ENCODE measurements around the gene FAM171A1.
"Not testable (repeated sequence)": the region's sequence is repeated elsewhere in the genome, so short reads cannot be mapped to it uniquely, and the experiment has no call there.

Gene FAM171A1

GRCh38 chr10:15269838-15270237 lies 101.3 kb downstream of the FAM171A1 start:
- H3K4me3 ChIP-seq (ENCODE audit: insufficient read depth, low read depth, low read length, poor library complexity, severe bottlenecking); DNase-seq; H3K9me3 ChIP-seq (ENCODE audit: control insufficient read depth, low read length); H3K36me3 ChIP-seq (ENCODE audit: control insufficient read depth, insufficient read depth, low read length); H3K4me1 ChIP-seq (ENCODE audit: control insufficient read depth, insufficient read depth, low read length, poor library complexity, severe bottlenecking); H3K27ac ChIP-seq (ENCODE audit: insufficient read depth, low read length, poor library complexity, severe bottlenecking); H3K27me3 ChIP-seq (replicated peaks; ENCODE audit: control insufficient read depth, insufficient read depth, low read length, poor library complexity, severe bottlenecking): not testable (repeated sequence)

GRCh38 chr10:15267496-15267895 lies 103.6 kb downstream of the FAM171A1 start:
- DNase-seq: no peak
- no peaks in the 10 kb centered on the region for H3K27me3 ChIP-seq (replicated peaks; ENCODE audit: control insufficient read depth, insufficient read depth, low read length, poor library complexity, severe bottlenecking)
- no peaks in the 10 kb centered on the region for H3K36me3 ChIP-seq (ENCODE audit: control insufficient read depth, insufficient read depth, low read length)
- no peak overlapping the region for H3K4me3 ChIP-seq (ENCODE audit: insufficient read depth, low read depth, low read length, poor library complexity, severe bottlenecking)
- H3K27ac ChIP-seq (ENCODE audit: insufficient read depth, low read length, poor library complexity, severe bottlenecking): no peak overlapping the region
- no peaks in the 10 kb centered on the region for H3K4me1 ChIP-seq (ENCODE audit: control insufficient read depth, insufficient read depth, low read length, poor library complexity, severe bottlenecking)
- H3K9me3 ChIP-seq (ENCODE audit: control insufficient read depth, low read length): no peaks in the 10 kb centered on the region

GRCh38 chr10:15266117-15266516 lies 105.0 kb downstream of the FAM171A1 start:
- no peaks in the 10 kb centered on the region for H3K4me1 ChIP-seq (ENCODE audit: control insufficient read depth, insufficient read depth, low read length, poor library complexity, severe bottlenecking)
- no peaks in the 10 kb centered on the region for H3K27me3 ChIP-seq (replicated peaks; ENCODE audit: control insufficient read depth, insufficient read depth, low read length, poor library complexity, severe bottlenecking)
- no peak overlapping the region for H3K4me3 ChIP-seq (ENCODE audit: insufficient read depth, low read depth, low read length, poor library complexity, severe bottlenecking)
- DNase-seq: no peak
- no peaks in the 10 kb centered on the region for H3K9me3 ChIP-seq (ENCODE audit: control insufficient read depth, low read length)
- H3K27ac ChIP-seq (ENCODE audit: insufficient read depth, low read length, poor library complexity, severe bottlenecking): no peak overlapping the region
- no peaks in the 10 kb centered on the region for H3K36me3 ChIP-seq (ENCODE audit: control insufficient read depth, insufficient read depth, low read length)

- Histone ChIP-seq H3K4me3 (ENCODE audit: insufficient read depth, low read depth, low read length, poor library complexity, severe bottlenecking) (no peak overlapping the region), H3K27me3 (replicated peaks; ENCODE audit: control insufficient read depth, insufficient read depth, low read length, poor library complexity, severe bottlenecking) (no peaks in the 10 kb centered on the region), H3K4me1 (ENCODE audit: control insufficient read depth, insufficient read depth, low read length, poor library complexity, severe bottlenecking) (no peaks in the 10 kb centered on the region), H3K9me3 (ENCODE audit: control insufficient read depth, low read length) (no peaks in the 10 kb centered on the region), H3K36me3 (ENCODE audit: control insufficient read depth, insufficient read depth, low read length) (no peaks in the 10 kb centered on the region), H3K27ac (ENCODE audit: insufficient read depth, low read length, poor library complexity, severe bottlenecking) (no peak overlapping the region)
- DNase-seq: no peak
Observed at GRCh38 chr10:15265558-15265957, 105.5 kb downstream of the FAM171A1 start.

GRCh38 chr10:15265056-15265455 lies 106.0 kb downstream of the FAM171A1 start:
- H3K36me3 ChIP-seq (ENCODE audit: control insufficient read depth, insufficient read depth, low read length): no peaks in the 10 kb centered on the region
- no peaks in the 10 kb centered on the region for H3K27me3 ChIP-seq (replicated peaks; ENCODE audit: control insufficient read depth, insufficient read depth, low read length, poor library complexity, severe bottlenecking)
- no peaks in the 10 kb centered on the region for H3K9me3 ChIP-seq (ENCODE audit: control insufficient read depth, low read length)
- no peak overlapping the region for H3K4me3 ChIP-seq (ENCODE audit: insufficient read depth, low read depth, low read length, poor library complexity, severe bottlenecking)
- H3K27ac ChIP-seq (ENCODE audit: insufficient read depth, low read length, poor library complexity, severe bottlenecking): no peak overlapping the region
- no peak for DNase-seq
- H3K4me1 ChIP-seq (ENCODE audit: control insufficient read depth, insufficient read depth, low read length, poor library complexity, severe bottlenecking): no peaks in the 10 kb centered on the region

GRCh38 chr10:15263657-15264323 lies 107.3 kb downstream of the FAM171A1 start:
- no peaks in the 10 kb centered on the region for H3K27me3 ChIP-seq (replicated peaks; ENCODE audit: control insufficient read depth, insufficient read depth, low read length, poor library complexity, severe bottlenecking)
- H3K36me3 ChIP-seq (ENCODE audit: control insufficient read depth, insufficient read depth, low read length): no peaks in the 10 kb centered on the region
- no peak overlapping the region for H3K27ac ChIP-seq (ENCODE audit: insufficient read depth, low read length, poor library complexity, severe bottlenecking)
- H3K4me1 ChIP-seq (ENCODE audit: control insufficient read depth, insufficient read depth, low read length, poor library complexity, severe bottlenecking): no peaks in the 10 kb centered on the region
- no peak overlapping the region for H3K4me3 ChIP-seq (ENCODE audit: insufficient read depth, low read depth, low read length, poor library complexity, severe bottlenecking)
- no peak for DNase-seq
- H3K9me3 ChIP-seq (ENCODE audit: control insufficient read depth, low read length): no peaks in the 10 kb centered on the region

- no peaks in the 10 kb centered on the region for H3K36me3 ChIP-seq (ENCODE audit: control insufficient read depth, insufficient read depth, low read length)
- no peaks in the 10 kb centered on the region for H3K9me3 ChIP-seq (ENCODE audit: control insufficient read depth, low read length)
- no peak overlapping the region for H3K27ac ChIP-seq (ENCODE audit: insufficient read depth, low read length, poor library complexity, severe bottlenecking)
- DNase-seq: no peak
- H3K4me3 ChIP-seq (ENCODE audit: insufficient read depth, low read depth, low read length, poor library complexity, severe bottlenecking): no peak overlapping the region
- H3K4me1 ChIP-seq (ENCODE audit: control insufficient read depth, insufficient read depth, low read length, poor library complexity, severe bottlenecking): no peaks in the 10 kb centered on the region
- no peaks in the 10 kb centered on the region for H3K27me3 ChIP-seq (replicated peaks; ENCODE audit: control insufficient read depth, insufficient read depth, low read length, poor library complexity, severe bottlenecking)
Observed at GRCh38 chr10:15262036-15262713, 108.9 kb downstream of the FAM171A1 start.

GRCh38 chr10:15259136-15259535 lies 112.0 kb downstream of the FAM171A1 start:
- no peak overlapping the region for H3K4me3 ChIP-seq (ENCODE audit: insufficient read depth, low read depth, low read length, poor library complexity, severe bottlenecking)
- peaks cover under 1% of the 10 kb centered on the region for H3K4me1 ChIP-seq (ENCODE audit: control insufficient read depth, insufficient read depth, low read length, poor library complexity, severe bottlenecking)
- no peaks in the 10 kb centered on the region for H3K9me3 ChIP-seq (ENCODE audit: control insufficient read depth, low read length)
- H3K27me3 ChIP-seq (replicated peaks; ENCODE audit: control insufficient read depth, insufficient read depth, low read length, poor library complexity, severe bottlenecking): no peaks in the 10 kb centered on the region
- no peaks in the 10 kb centered on the region for H3K36me3 ChIP-seq (ENCODE audit: control insufficient read depth, insufficient read depth, low read length)
- no peak for DNase-seq
- H3K27ac ChIP-seq (ENCODE audit: insufficient read depth, low read length, poor library complexity, severe bottlenecking): no peak overlapping the region

GRCh38 chr10:15258255-15258654 lies 112.8 kb downstream of the FAM171A1 start:
- no peaks in the 10 kb centered on the region for H3K36me3 ChIP-seq (ENCODE audit: control insufficient read depth, insufficient read depth, low read length)
- no peaks in the 10 kb centered on the region for H3K9me3 ChIP-seq (ENCODE audit: control insufficient read depth, low read length)
- H3K4me1 ChIP-seq (ENCODE audit: control insufficient read depth, insufficient read depth, low read length, poor library complexity, severe bottlenecking): peaks cover 10% of the 10 kb centered on the region
- H3K4me3 ChIP-seq (ENCODE audit: insufficient read depth, low read depth, low read length, poor library complexity, severe bottlenecking): no peak overlapping the region
- H3K27me3 ChIP-seq (replicated peaks; ENCODE audit: control insufficient read depth, insufficient read depth, low read length, poor library complexity, severe bottlenecking): no peaks in the 10 kb centered on the region
- H3K27ac ChIP-seq (ENCODE audit: insufficient read depth, low read length, poor library complexity, severe bottlenecking): no peak overlapping the region
- no peak for DNase-seq

- Histone ChIP-seq H3K27me3 (replicated peaks; ENCODE audit: control insufficient read depth, insufficient read depth, low read length, poor library complexity, severe bottlenecking) (no peaks in the 10 kb centered on the region), H3K27ac (ENCODE audit: insufficient read depth, low read length, poor library complexity, severe bottlenecking) (no peak overlapping the region), H3K9me3 (ENCODE audit: control insufficient read depth, low read length) (no peaks in the 10 kb centered on the region), H3K36me3 (ENCODE audit: control insufficient read depth, insufficient read depth, low read length) (no peaks in the 10 kb centered on the region), H3K4me3 (ENCODE audit: insufficient read depth, low read depth, low read length, poor library complexity, severe bottlenecking) (no peak overlapping the region), H3K4me1 (ENCODE audit: control insufficient read depth, insufficient read depth, low read length, poor library complexity, severe bottlenecking) (peaks cover 10% of the 10 kb centered on the region)
- DNase-seq: no peak
Observed at GRCh38 chr10:15255961-15256360, 115.1 kb downstream of the FAM171A1 start.
